HEK293 (cell line): ENCODE results near the gene SEPTIN7.
A peak's percentile ranks its signal among the peaks of the same experiment; 100 is the strongest.

Source experiments
- CTCF ChIA-PET: fragments of 350-600 bp; formaldehyde crosslinking; extraction: SDS; loops from one replicate; lab custom pipeline; 2021; ENCODE audit warnings: antibody characterized with exemption; lab: Yijun Ruan, JAX
- POLR2A ChIA-PET: fragments of 300-600 bp; formaldehyde crosslinking; extraction: SDS; loops from one replicate; lab custom pipeline; 2020; ENCODE audit warnings: antibody characterized with exemption, inconsistent platforms; lab: Yijun Ruan, JAX
- H3K27ac ChIP-seq: fragments of 200-500 bp; sonication (Bioruptor generic); 2 replicates; pipeline ENCODE4 v1.5.1; 2014; ENCODE audit warnings: low read depth, low read length, control low read depth, inconsistent platforms; ENCODE audit errors: extremely low read depth
- H3K36me3 ChIP-seq, 2 experiments: fragments of 200-500 bp in 1 of 2; sonication (Bioruptor generic) in 1 of 2; 1 replicate in 1 of 2; 2 replicates in 1 of 2; pipeline ENCODE4 v1.5.1; 2014 to 2017; ENCODE audit warnings: inconsistent platforms in 2 of 2, low read length in 2 of 2; ENCODE audit not compliant: control insufficient read depth in 2 of 2, insufficient read depth in 1 of 2
- H3K4me1 ChIP-seq: fragments of 200-500 bp; sonication (Bioruptor generic); 2 replicates; pipeline ENCODE4 v1.5.1; 2014; ENCODE audit warnings: mild to moderate bottlenecking, low read length, inconsistent platforms; ENCODE audit not compliant: control insufficient read depth, insufficient read depth
- H3K4me3 ChIP-seq: 2 replicates; pipeline ENCODE4 v1.5.1; 2011; ENCODE audit warnings: low read depth, mild to moderate bottlenecking, control low read depth, low read length, moderate library complexity
- H3K9me3 ChIP-seq: fragments of 200-500 bp; sonication (Bioruptor generic); 2 replicates; pipeline ENCODE4 v1.5.1; 2014; ENCODE audit warnings: low read depth, low read length, inconsistent platforms; ENCODE audit not compliant: control insufficient read depth, insufficient read depth
- FEZF1 ChIP-seq: fragments of 450-650 bp; formaldehyde crosslinking; IDR thresholded peaks from 2 replicates; pipeline ENCODE4 v1.5.1; 2016; ENCODE audit warnings: missing biosample characterization, missing genetic modification characterization
- GLI4 ChIP-seq: fragments of 450-650 bp; formaldehyde crosslinking; IDR thresholded peaks from 2 replicates; pipeline ENCODE4 v1.5.1; 2016; ENCODE audit warnings: missing biosample characterization, missing genetic modification characterization
- GLIS2 ChIP-seq: fragments of 450-650 bp; formaldehyde crosslinking; IDR thresholded peaks from 2 replicates; pipeline ENCODE4 v1.5.1; 2016; ENCODE audit warnings: missing biosample characterization, missing genetic modification characterization
- KLF1 ChIP-seq: fragments of 450-650 bp; formaldehyde crosslinking; IDR thresholded peaks from 2 replicates; pipeline ENCODE4 v1.5.1; 2016; ENCODE audit warnings: missing biosample characterization, missing genetic modification characterization
- KLF16 ChIP-seq: fragments of 450-650 bp; formaldehyde crosslinking; IDR thresholded peaks from 2 replicates; pipeline ENCODE4 v1.5.1; 2017; ENCODE audit warnings: missing biosample characterization, missing genetic modification characterization
- KLF8 ChIP-seq: fragments of 450-650 bp; formaldehyde crosslinking; IDR thresholded peaks from 2 replicates; pipeline ENCODE4 v1.5.1; 2016; ENCODE audit warnings: missing biosample characterization, missing genetic modification characterization
- KLF9 ChIP-seq: fragments of 450-650 bp; formaldehyde crosslinking; IDR thresholded peaks from 2 replicates; pipeline ENCODE4 v1.5.1; 2016; ENCODE audit warnings: missing biosample characterization, missing genetic modification characterization, low read depth
- REPIN1 ChIP-seq: fragments of 450-650 bp; formaldehyde crosslinking; IDR thresholded peaks from 2 replicates; pipeline ENCODE4 v1.5.1; 2017; ENCODE audit warnings: missing biosample characterization, missing genetic modification characterization, low read depth
- ZBTB17 ChIP-seq: fragments of 450-650 bp; formaldehyde crosslinking; IDR thresholded peaks from 2 replicates; pipeline ENCODE4 v1.5.1; 2016; ENCODE audit warnings: missing biosample characterization, missing genetic modification characterization
- ZBTB21 ChIP-seq: fragments of 450-650 bp; formaldehyde crosslinking; IDR thresholded peaks from 2 replicates; pipeline ENCODE4 v1.5.1; 2017; ENCODE audit warnings: missing biosample characterization, missing genetic modification characterization
- ZFP41 ChIP-seq: fragments of 450-650 bp; formaldehyde crosslinking; IDR thresholded peaks from 2 replicates; pipeline ENCODE4 v1.5.1; 2016; ENCODE audit warnings: missing biosample characterization, missing genetic modification characterization, borderline replicate concordance
- ZNF10 ChIP-seq: fragments of 450-650 bp; formaldehyde crosslinking; IDR thresholded peaks from 2 replicates; pipeline ENCODE4 v1.5.1; 2017; ENCODE audit warnings: missing biosample characterization, missing genetic modification characterization
- ZNF174 ChIP-seq: fragments of 450-650 bp; formaldehyde crosslinking; IDR thresholded peaks from 2 replicates; pipeline ENCODE4 v1.5.0; 2017; ENCODE audit warnings: missing biosample characterization, mild to moderate bottlenecking, missing genetic modification characterization
- ZNF175 ChIP-seq: fragments of 450-650 bp; formaldehyde crosslinking; IDR thresholded peaks from 2 replicates; pipeline ENCODE4 v1.5.1; 2016; ENCODE audit warnings: missing biosample characterization, missing genetic modification characterization
- ZNF223 ChIP-seq: fragments of 450-650 bp; formaldehyde crosslinking; IDR thresholded peaks from 2 replicates; pipeline ENCODE4 v1.5.1; 2016; ENCODE audit warnings: missing biosample characterization, missing genetic modification characterization
- ZNF248 ChIP-seq: fragments of 450-650 bp; formaldehyde crosslinking; IDR thresholded peaks from 2 replicates; pipeline ENCODE4 v1.5.1; 2017; ENCODE audit warnings: missing biosample characterization, missing genetic modification characterization
- ZNF350 ChIP-seq: fragments of 450-650 bp; formaldehyde crosslinking; IDR thresholded peaks from 2 replicates; pipeline ENCODE4 v1.5.0; 2017; ENCODE audit warnings: missing biosample characterization, mild to moderate bottlenecking, missing genetic modification characterization
- ZNF560 ChIP-seq: fragments of 450-650 bp; formaldehyde crosslinking; IDR thresholded peaks from 2 replicates; pipeline ENCODE4 v1.5.1; 2017; ENCODE audit warnings: missing biosample characterization, missing genetic modification characterization, borderline replicate concordance
- ZNF610 ChIP-seq: fragments of 450-650 bp; formaldehyde crosslinking; IDR thresholded peaks from 2 replicates; pipeline ENCODE4 v1.5.1; 2016; ENCODE audit warnings: missing biosample characterization, missing genetic modification characterization, borderline replicate concordance
- ZNF76 ChIP-seq: fragments of 450-650 bp; formaldehyde crosslinking; IDR thresholded peaks from 2 replicates; pipeline ENCODE4; 2016; ENCODE audit warnings: low read depth, missing biosample characterization, missing genetic modification characterization, borderline replicate concordance
- ZNF837 ChIP-seq: fragments of 450-650 bp; formaldehyde crosslinking; IDR thresholded peaks from 2 replicates; pipeline ENCODE4 v1.5.1; 2016; ENCODE audit warnings: missing biosample characterization, missing genetic modification characterization
- ZXDB ChIP-seq: fragments of 450-650 bp; formaldehyde crosslinking; IDR thresholded peaks from 2 replicates; pipeline ENCODE4 v1.5.1; 2016; ENCODE audit warnings: missing biosample characterization, missing genetic modification characterization
- TF ChIP-seq, protein P1 (sequence below): fragments of 450-650 bp; formaldehyde crosslinking; IDR thresholded peaks from 2 replicates; pipeline ENCODE4 v1.5.1; 2016; ENCODE audit warnings: missing biosample characterization, missing genetic modification characterization
- TF ChIP-seq, protein P2 (sequence below): fragments of 450-650 bp; formaldehyde crosslinking; IDR thresholded peaks from 2 replicates; pipeline ENCODE4 v1.5.1; 2016; ENCODE audit warnings: missing biosample characterization, missing genetic modification characterization, borderline replicate concordance

The SEPTIN7 gene

DNA sequence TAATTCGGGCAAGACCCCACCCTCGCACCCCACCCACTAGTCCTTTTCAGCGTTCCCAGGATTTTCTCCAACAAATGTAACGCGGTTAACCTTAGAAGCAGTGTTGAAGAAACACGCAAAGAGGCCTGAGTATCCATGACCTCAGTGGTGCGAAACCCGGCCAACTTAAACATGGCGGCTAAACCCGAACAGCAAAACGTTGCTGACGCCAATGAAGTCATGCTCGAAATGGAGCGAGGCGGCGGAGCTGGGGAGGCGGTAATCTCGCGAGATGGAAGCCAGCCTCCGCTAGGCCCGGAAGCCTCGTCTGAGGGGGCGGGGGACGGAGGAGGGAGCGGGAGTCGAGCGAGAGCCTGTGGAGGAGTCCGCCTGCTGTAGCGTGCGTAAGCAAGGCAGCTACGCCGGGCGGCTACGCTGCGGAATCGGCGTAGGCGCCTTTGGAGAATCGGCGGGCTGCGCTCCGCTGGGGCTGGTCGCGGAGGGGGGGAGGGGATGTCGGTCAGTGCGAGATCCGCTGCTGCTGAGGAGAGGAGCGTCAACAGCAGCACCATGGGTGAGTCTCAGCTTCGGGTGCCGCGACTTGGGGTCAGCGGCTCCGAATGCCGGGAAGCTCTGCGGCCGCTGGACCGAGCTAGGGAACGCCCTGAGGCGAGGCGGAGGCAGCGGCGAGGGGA is at the start of gene SEPTIN7 (continued):
- TF ChIP-seq KLF9 (tag by site-specific recombination) (peak; percentile 73), GLIS2 (tag by site-specific recombination) (peak; percentile 60; the same call in 1 of the 2 replicates), ZNF837 (tag by site-specific recombination) (no peak), ZBTB17 (tag by site-specific recombination) (peak; percentile 72), KLF8 (tag by site-specific recombination) (peak; percentile 86), KLF1 (tag by site-specific recombination) (0 out of 2 replicates have a peak, but pooled peaks have one; percentile 14), ZBTB21 (tag by site-specific recombination) (peak; percentile 55), ZXDB (tag by site-specific recombination) (peak; percentile 79), ZNF175 (tag by site-specific recombination) (no peak), ZNF350 (tag by site-specific recombination) (no peak)
- TF ChIP-seq, all 188 proteins: peak for 35

GRCh38 chr7:35752742-35753141 is 48.1 kb upstream of the SEPTIN7 start:
- TF ChIP-seq ZNF223 (tag by site-specific recombination) = no peak
- no peak for TF ChIP-seq ZNF174
- TF ChIP-seq GLI4 = no peak
- no peak for TF ChIP-seq ZNF248
- TF ChIP-seq REPIN1 (tag by site-specific recombination) = no peak
- TF ChIP-seq ZNF10 (tag by site-specific recombination) = no peak
- ChIA-PET POLR2A (no interaction called here), CTCF (no interaction called here)
- no peaks in the 10 kb centered on the region for H3K36me3 ChIP-seq
- no peak overlapping the region for H3K4me3 ChIP-seq
- no peak overlapping the region for H3K27ac ChIP-seq
- H3K9me3 ChIP-seq = no peaks in the 10 kb centered on the region
- no peaks in the 10 kb centered on the region; the same call in 1 of the 2 replicates for H3K4me1 ChIP-seq

GRCh38 chr7:35753761-35754603 is 46.9 kb upstream of the SEPTIN7 start:
- Histone ChIP-seq H3K4me3 (no peak overlapping the region), H3K9me3 (no peaks in the 10 kb centered on the region), H3K36me3 (no peaks in the 10 kb centered on the region), H3K27ac (no peak overlapping the region), H3K4me1 (0 out of 2 replicates have a peak, but pooled peaks cover 3% of the 10 kb centered on the region)
- POLR2A ChIA-PET = no interaction called here
- TF ChIP-seq, protein P1, sequence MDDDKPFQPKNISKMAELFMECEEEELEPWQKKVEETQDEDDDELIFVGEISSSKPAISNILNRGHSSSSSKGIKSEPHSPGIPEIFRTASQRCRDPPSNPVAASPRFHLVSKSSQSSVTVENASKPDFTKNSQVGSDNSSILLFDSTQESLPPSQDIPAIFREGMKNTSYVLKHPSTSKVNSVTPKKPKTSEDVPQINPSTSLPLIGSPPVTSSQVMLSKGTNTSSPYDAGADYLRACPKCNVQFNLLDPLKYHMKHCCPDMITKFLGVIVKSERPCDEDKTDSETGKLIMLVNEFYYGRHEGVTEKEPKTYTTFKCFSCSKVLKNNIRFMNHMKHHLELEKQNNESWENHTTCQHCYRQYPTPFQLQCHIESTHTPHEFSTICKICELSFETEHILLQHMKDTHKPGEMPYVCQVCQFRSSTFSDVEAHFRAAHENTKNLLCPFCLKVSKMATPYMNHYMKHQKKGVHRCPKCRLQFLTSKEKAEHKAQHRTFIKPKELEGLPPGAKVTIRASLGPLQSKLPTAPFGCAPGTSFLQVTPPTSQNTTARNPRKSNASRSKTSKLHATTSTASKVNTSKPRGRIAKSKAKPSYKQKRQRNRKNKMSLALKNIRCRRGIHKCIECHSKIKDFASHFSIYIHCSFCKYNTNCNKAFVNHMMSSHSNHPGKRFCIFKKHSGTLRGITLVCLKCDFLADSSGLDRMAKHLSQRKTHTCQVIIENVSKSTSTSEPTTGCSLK (tag by site-specific recombination) = no peak
- CTCF ChIA-PET = no interaction called here

DNA sequence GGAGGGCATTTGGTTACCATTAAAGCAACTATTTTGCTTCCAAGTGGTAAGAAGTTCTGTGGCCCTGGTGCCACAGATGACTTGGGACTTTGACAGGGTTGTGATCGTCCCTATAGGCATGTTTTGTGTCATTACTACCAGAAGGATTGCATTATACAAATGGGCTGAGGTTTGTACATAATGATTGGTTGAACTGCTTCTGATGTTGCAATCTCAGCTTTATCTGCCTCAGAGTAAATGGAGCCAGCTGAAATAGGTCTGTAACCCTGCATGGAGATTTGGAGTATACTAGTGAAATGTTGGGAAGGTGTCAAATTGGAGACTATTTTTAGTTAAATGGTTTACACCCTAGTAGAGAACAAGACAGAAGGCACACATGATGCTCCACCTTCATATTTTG is 46.1 kb upstream of the SEPTIN7 start:
- Histone ChIP-seq H3K4me1 (0 out of 2 replicates have a peak, but pooled peaks cover 3% of the 10 kb centered on the region), H3K4me3 (no peak overlapping the region), H3K36me3 (no peaks in the 10 kb centered on the region), H3K27ac (no peak overlapping the region), H3K9me3 (no peaks in the 10 kb centered on the region)
- POLR2A ChIA-PET = no interaction called here
- TF ChIP-seq, protein P2, sequence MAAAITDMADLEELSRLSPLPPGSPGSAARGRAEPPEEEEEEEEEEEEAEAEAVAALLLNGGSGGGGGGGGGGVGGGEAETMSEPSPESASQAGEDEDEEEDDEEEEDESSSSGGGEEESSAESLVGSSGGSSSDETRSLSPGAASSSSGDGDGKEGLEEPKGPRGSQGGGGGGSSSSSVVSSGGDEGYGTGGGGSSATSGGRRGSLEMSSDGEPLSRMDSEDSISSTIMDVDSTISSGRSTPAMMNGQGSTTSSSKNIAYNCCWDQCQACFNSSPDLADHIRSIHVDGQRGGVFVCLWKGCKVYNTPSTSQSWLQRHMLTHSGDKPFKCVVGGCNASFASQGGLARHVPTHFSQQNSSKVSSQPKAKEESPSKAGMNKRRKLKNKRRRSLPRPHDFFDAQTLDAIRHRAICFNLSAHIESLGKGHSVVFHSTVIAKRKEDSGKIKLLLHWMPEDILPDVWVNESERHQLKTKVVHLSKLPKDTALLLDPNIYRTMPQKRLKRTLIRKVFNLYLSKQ (tag by site-specific recombination) = no peak
- TF ChIP-seq FEZF1 (tag by site-specific recombination) = no peak
- TF ChIP-seq ZNF610 (tag by site-specific recombination) = no peak
- no peak for TF ChIP-seq KLF16 (tag by site-specific recombination)
- no peak for TF ChIP-seq ZFP41 (tag by site-specific recombination)
- TF ChIP-seq ZNF560 = no peak
- no peak for TF ChIP-seq ZNF76 (tag by site-specific recombination)
- TF ChIP-seq, all 188 proteins: peak for 0
- CTCF ChIA-PET = interaction anchor here (1.0 kb wide), 1 partner anchor 45 kb away, joined by 3 read pairs; no protein-coding TSS in a partner anchor
